IMR-90 (cell line): ENCODE data around the gene LMO1.

ENCODE experiments used
- BHLHE40 ChIP-seq: fragments of 150-350 bp; IDR thresholded peaks from 2 replicates; pipeline ENCODE4 v1.6.1; 2016; ENCODE audit warnings: mild to moderate bottlenecking, low read depth, low read length
- CEBPB ChIP-seq: IDR thresholded peaks from 2 replicates; pipeline ENCODE4 v1.6.1; 2012; ENCODE audit warnings: low read depth, low read length, improper control_type of control experiment
- CHD1 ChIP-seq: IDR thresholded peaks from 2 replicates; pipeline ENCODE4 v1.6.1; 2012; ENCODE audit warnings: low read depth, low read length, improper control_type of control experiment
- CTCF ChIP-seq: conservative IDR thresholded peaks from 2 replicates; pipeline ENCODE4 v1.5.1; 2012; ENCODE audit warnings: mild to moderate bottlenecking, low read depth, low read length, improper control_type of control experiment
- ELK1 ChIP-seq: fragments of 150-350 bp; IDR thresholded peaks from 2 replicates; pipeline ENCODE4 v1.6.1; 2016; ENCODE audit warnings: low read depth, mild to moderate bottlenecking, low read length, moderate library complexity, borderline replicate concordance
- FOS ChIP-seq: fragments of 150-350 bp; IDR thresholded peaks from 2 replicates; pipeline ENCODE4 v1.6.1; 2016; ENCODE audit warnings: low read depth, low read length
- MAFK ChIP-seq: IDR thresholded peaks from 2 replicates; pipeline ENCODE4 v1.6.1; 2012; ENCODE audit warnings: low read depth, low read length, improper control_type of control experiment
- MXI1 ChIP-seq: IDR thresholded peaks from 2 replicates; pipeline ENCODE4 v1.6.1; 2012; ENCODE audit warnings: low read depth, mild to moderate bottlenecking, low read length, moderate library complexity, borderline replicate concordance
- POLR2A ChIP-seq: IDR thresholded peaks from 2 replicates; pipeline ENCODE4 v1.6.1; 2012; ENCODE audit warnings: mild to moderate bottlenecking, low read depth, low read length
- RAD21 ChIP-seq: IDR thresholded peaks from 2 replicates; pipeline ENCODE4 v1.6.1; 2012; ENCODE audit warnings: low read length, improper control_type of control experiment
- RCOR1 ChIP-seq: IDR thresholded peaks from 2 replicates; pipeline ENCODE4 v1.6.1; 2012; ENCODE audit warnings: mild to moderate bottlenecking, low read length, improper control_type of control experiment; ENCODE audit not compliant: insufficient replicate concordance
- RFX5 ChIP-seq: IDR thresholded peaks from 2 replicates; pipeline ENCODE4 v1.8.0; 2012; ENCODE audit warnings: low read depth, mild to moderate bottlenecking, low read length, moderate library complexity
- SMC3 ChIP-seq: fragments of 150-350 bp; IDR thresholded peaks from 2 replicates; pipeline ENCODE4 v1.6.1; 2016; ENCODE audit warnings: low read depth, mild to moderate bottlenecking, antibody characterized with exemption, low read length, moderate library complexity
- USF2 ChIP-seq: fragments of 150-350 bp; IDR thresholded peaks from 2 replicates; pipeline ENCODE4 v1.6.1; 2017; ENCODE audit warnings: mild to moderate bottlenecking, antibody characterized with exemption, low read length, low read depth

- no peak for TF ChIP-seq CTCF
- TF ChIP-seq RAD21, result no peak
- TF ChIP-seq USF2, result no peak
- no peak for TF ChIP-seq RFX5
- TF ChIP-seq POLR2A, result no peak
- TF ChIP-seq CEBPB, result no peak
- no peak for TF ChIP-seq SMC3
- TF ChIP-seq MAFK, result no peak
- no peak for TF ChIP-seq ELK1
- TF ChIP-seq FOS, result no peak
- TF ChIP-seq RCOR1, result no peak
- no peak for TF ChIP-seq BHLHE40
- TF ChIP-seq MXI1, result no peak
- no peak for TF ChIP-seq CHD1
Observed at GRCh38 chr11:8307601-8308000, 43.9 kb upstream of the LMO1 start.
